GM21526 (cell line): ENCODE results near the gene PLD2.

Experiments used
- ATAC-seq: cut with Tn5 transposase; IDR thresholded peaks from one replicate; pipeline ENCODE4 v1.9.1; 2021; ENCODE audit warnings: moderate library complexity; ENCODE audit not compliant: unreplicated experiment, low FRiP score

PLD2 gene

GRCh38 chr17:4806777-4807604 is at the start of gene PLD2:
TSS of gene PLD2 (plus strand) at chr17:4807152. CDS start at chr17:4807773, 621 bp downstream.
- no peak for ATAC-seq

- no peak for ATAC-seq
Observed at GRCh38 chr17:4759776-4760236, 47.1 kb upstream of the PLD2 start.

- no peak for ATAC-seq
Observed at GRCh38 chr17:4764595-4764994, 42.4 kb upstream of the PLD2 start.

GRCh38 chr17:4766201-4766600 is 40.8 kb upstream of the PLD2 start:
- ATAC-seq = no peak

GRCh38 chr17:4766723-4767122 is 40.2 kb upstream of the PLD2 start:
- ATAC-seq = no peak

GRCh38 chr17:4768298-4768697 is 38.7 kb upstream of the PLD2 start:
- no peak for ATAC-seq

GRCh38 chr17:4769628-4770027 is 37.3 kb upstream of the PLD2 start:
- no peak for ATAC-seq

- no peak for ATAC-seq
Observed at GRCh38 chr17:4771519-4772234, 35.3 kb upstream of the PLD2 start, which contains the start of gene TM4SF5. TSS of gene TM4SF5 (plus strand) at chr17:4771886. CDS start at chr17:4771923, 37 bp downstream.

GRCh38 chr17:4772235-4772613 is 34.7 kb upstream of the PLD2 start:
- ATAC-seq = no peak

- ATAC-seq = no peak
Observed at GRCh38 chr17:4777969-4778760, 28.8 kb upstream of the PLD2 start.

GRCh38 chr17:4780325-4780955 is 26.5 kb upstream of the PLD2 start:
- ATAC-seq = no peak

GRCh38 chr17:4782652-4783051 is 24.3 kb upstream of the PLD2 start:
- no peak for ATAC-seq

- no peak for ATAC-seq
Observed at GRCh38 chr17:4785311-4786105, 21.4 kb upstream of the PLD2 start.

GRCh38 chr17:4786106-4786511 is 20.8 kb upstream of the PLD2 start, which contains the start of gene VMO1:
TSS of gene VMO1 (minus strand) at chr17:4786364. CDS start at chr17:4786352, 12 bp downstream.
- ATAC-seq = no peak

GRCh38 chr17:4786516-4786915 is 20.4 kb upstream of the PLD2 start:
- ATAC-seq = no peak

- no peak for ATAC-seq
Observed at GRCh38 chr17:4788159-4788806, 18.7 kb upstream of the PLD2 start.

GRCh38 chr17:4788807-4789700 is 17.9 kb upstream of the PLD2 start, which contains the start of gene GLTPD2:
TSS of gene GLTPD2 (plus strand) at chr17:4788964. CDS start at chr17:4789012, 48 bp downstream.
- no peak for ATAC-seq

GRCh38 chr17:4789701-4789950 is 17.3 kb upstream of the PLD2 start:
- ATAC-seq = no peak
